ENCODE data around the gene AUTS2. TPM values are rescaled to one million over a fixed set of nuclear protein-coding genes. Genes with fewer than 3 reads are reported as not detected.

Gene AUTS2
- total and polyA plus RNA-seq, 2 of the 8 experiments (the other 6 are each of a cell fraction or from before 2014, with no cell fraction given), result 25.9 to 101 TPM

DNA sequence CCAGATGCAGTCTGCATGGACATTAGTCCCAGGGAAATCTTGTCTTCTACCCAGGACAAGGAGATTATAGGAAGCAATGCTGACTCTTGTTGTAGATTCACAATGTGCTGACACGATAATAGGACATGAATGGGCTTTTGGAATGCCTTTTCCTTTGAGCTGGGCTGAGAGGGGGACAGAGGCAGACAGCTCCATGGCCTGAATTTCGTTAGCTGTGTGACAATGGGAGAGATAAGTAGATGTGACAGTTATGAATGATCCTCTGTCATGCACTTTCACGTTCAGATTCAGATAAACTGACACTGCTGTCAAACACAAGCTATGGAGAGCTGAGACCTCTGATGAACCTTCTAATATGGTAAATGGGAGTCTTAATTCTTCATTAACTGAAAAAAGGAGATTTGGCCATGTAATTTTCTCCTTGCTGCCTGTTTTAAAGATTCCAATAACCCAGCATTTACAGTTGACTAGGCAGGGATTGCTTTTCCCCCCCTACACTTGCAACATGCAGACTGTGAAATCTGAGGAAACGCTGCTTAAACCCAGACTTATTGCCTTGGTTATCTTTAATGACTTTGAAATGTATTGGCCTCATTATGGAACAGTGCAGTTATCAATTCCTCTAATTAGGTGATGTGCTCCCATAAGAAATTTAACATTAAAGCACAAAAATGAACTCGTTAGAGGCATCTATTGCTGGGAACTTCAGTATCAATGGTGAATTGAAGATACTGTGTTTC, 669.3 kb downstream of the AUTS2 start:
- FAIRE-seq (peak; percentile 13), DNase-seq (ENCODE audit: low read depth in 1 of 2, low spot score in 2 of 2) (no peak)
- Histone ChIP-seq H3K9ac (replicated peaks in 1 of 4; ENCODE audit: extremely low read depth in 1 of 4, low read depth in 3 of 4, low read length in 3 of 4) (no peak overlapping the region; a peak in 1 of 7 replicates), H3K56ac (replicated peaks; ENCODE audit: insufficient read length, low read depth, low read length) (no peak overlapping the region), H3K9me3 (ENCODE audit: insufficient read depth in 2 of 2, low read depth in 1 of 2, low read length in 1 of 2) (no peaks in the 10 kb centered on the region), H2AK5ac (ENCODE audit: low read depth, low read length) (no peak overlapping the region), H2BK20ac (ENCODE audit: low read length) (no peak overlapping the region), H4K5ac (ENCODE audit: insufficient read length, low read depth, low read length) (no peak overlapping the region), H4K91ac (replicated peaks; ENCODE audit: insufficient read length, low read length) (no peak overlapping the region), H2AFZ (ENCODE audit: low read length) (no peak overlapping the region), H3K36me3 (ENCODE audit: control insufficient read depth in 2 of 4, insufficient read depth in 4 of 4, low read length in 3 of 4) (no peaks in the 10 kb centered on the region), H3K27me3 (replicated peaks in 1 of 4; ENCODE audit: control insufficient read depth in 3 of 4, extremely low read depth in 1 of 4, insufficient read depth in 3 of 4, low read length in 3 of 4) (no peaks in the 10 kb centered on the region), H3K79me2 (ENCODE audit: control insufficient read depth in 1 of 2, insufficient read depth in 2 of 2, low read length in 2 of 2) (no peaks in the 10 kb centered on the region), H3K79me1 (ENCODE audit: low read depth, low read length) (no peaks in the 10 kb centered on the region), H3K4ac (replicated peaks; ENCODE audit: insufficient read length, low read depth, low read length) (no peak overlapping the region), H2BK15ac (ENCODE audit: low read length) (no peak overlapping the region), H3K23me2 (ENCODE audit: low read depth, low read length) (no peaks in the 10 kb centered on the region; the same call in 1 of the 2 replicates), H3K18ac (ENCODE audit: extremely low read depth, low read length) (no peak overlapping the region), H2BK12ac (ENCODE audit: low read depth, low read length) (no peak overlapping the region), H3K4me3 (ENCODE audit: extremely low read depth in 1 of 4, insufficient read depth in 2 of 4, low read depth in 3 of 4, low read length in 4 of 4) (no peak overlapping the region), H3K14ac (ENCODE audit: insufficient read length) (no peak overlapping the region), H4K8ac (ENCODE audit: extremely low read depth, insufficient read depth, low read length) (no peak overlapping the region), H3K27ac (ENCODE audit: low read depth, low read length) (no peak overlapping the region), H2BK5ac (ENCODE audit: low read depth, low read length) (no peak overlapping the region), H3K23ac (ENCODE audit: insufficient read length) (no peak overlapping the region), H3K4me2 (ENCODE audit: insufficient read depth in 1 of 2, low read depth in 2 of 2, low read length in 2 of 2) (no peak overlapping the region; a peak in 1 of 4 replicates), H3K4me1 (replicated peaks in 1 of 4; ENCODE audit: control insufficient read depth in 3 of 4, insufficient read depth in 4 of 4, low read length in 3 of 4) (peaks cover 0 to 17% (median under 1%) of the 10 kb centered on the region in 4 experiments; a peak in 3 of 7 replicates), H2BK120ac (replicated peaks; ENCODE audit: low read depth, low read length) (no peak overlapping the region), H4K20me1 (replicated peaks in 1 of 2; ENCODE audit: control insufficient read depth in 1 of 2, insufficient read depth in 2 of 2, low read length in 2 of 2) (no peaks in the 10 kb centered on the region)
- TF ChIP-seq TEAD4 (IDR thresholded peaks at IDR 0.05; ENCODE audit: low read depth, low read length) (no peak), GABPA (IDR thresholded peaks at IDR 0.05; ENCODE audit: borderline replicate concordance, insufficient read depth, low read length) (no peak), SRF (IDR thresholded peaks at IDR 0.05; ENCODE audit: low read depth, low read length) (no peak), EZH2 (IDR thresholded peaks at IDR 0.05; ENCODE audit: low read depth, low read length, severe bottlenecking) (no peak), SP4 (IDR thresholded peaks at IDR 0.05; ENCODE audit: low read length) (no peak), JUND (IDR thresholded peaks at IDR 0.05; ENCODE audit: low read length) (no peak), EGR1 (IDR thresholded peaks at IDR 0.05; ENCODE audit: borderline replicate concordance, low read depth, low read length) (no peak)
- CTCF ChIA-PET (ENCODE audit: partially characterized antibody), result interaction anchor here (0.5 to 2.7 kb wide), 4 partner anchors 30 to 1506 kb away, joined by 3 to 6 read pairs (median 4); no protein-coding TSS in a partner anchor
- POLR2A ChIA-PET (ENCODE audit: partially characterized antibody), result no interaction called here
- WGBS, 2 experiments (ENCODE audit: extremely low coverage in 1 of 2, insufficient coverage in 1 of 2, insufficient read length in 1 of 2, insufficient replicate concordance in 2 of 2, low coverage in 1 of 2, low lambda C conversion rate in 2 of 2, missing lambda C conversion rate in 1 of 2), result 76% methylated on average over 5 of the region's 5 CpGs; no CpG with 5 or more reads in 1 of the 2 experiments
